H1 (cell line): ENCODE results near the gene ABCC11. TPM values are rescaled to one million over a fixed set of nuclear protein-coding genes. Genes with fewer than 3 reads are reported as not detected.

Experiments used
- CTCF ChIA-PET: fragments of 300-600 bp; sonication (Branson Sonifier 250); formaldehyde crosslinking; loops from one replicate; lab custom pipeline; 2021; ENCODE audit not compliant: partially characterized antibody; lab: Charles Lee
- POLR2A ChIA-PET: fragments of 300-600 bp; sonication (Branson Sonifier 250); formaldehyde crosslinking; loops from one replicate; lab custom pipeline; 2021; ENCODE audit warnings: inconsistent platforms; ENCODE audit not compliant: partially characterized antibody; lab: Charles Lee
- DNase-seq, 2 experiments: peaks; one replicate each; pipeline versions ENCODE4 v3.0.0 to v3.0.0-alpha.2; 2010 to 2022; ENCODE audit warnings: low spot score in 2 of 2, low read depth in 1 of 2, mixed read lengths in 1 of 2
- FAIRE-seq: peaks from 2 replicates; lab custom pipeline; 2011; peaks lifted over from hg19 to GRCh38; lab: Jason Lieb, UNC
- H2AFZ ChIP-seq: 2 replicates; pipeline ENCODE4 v1.8.1; 2012; ENCODE audit warnings: low read length, inconsistent platforms
- H2AK5ac ChIP-seq: 2 replicates; pipeline ENCODE4 v1.6.1; 2013; ENCODE audit warnings: low read depth, low read length
- H2BK120ac ChIP-seq: replicated peaks from 2 replicates; pipeline ENCODE3; 2013; ENCODE audit warnings: low read depth, low read length, inconsistent platforms
- H2BK12ac ChIP-seq: 2 replicates; pipeline ENCODE4 v1.6.1; 2013; ENCODE audit warnings: low read depth, low read length
- H2BK15ac ChIP-seq: 2 replicates; pipeline ENCODE4 v1.6.1; 2013; ENCODE audit warnings: low read length
- H2BK20ac ChIP-seq: 2 replicates; pipeline ENCODE4 v1.6.1; 2013; ENCODE audit warnings: low read length
- H2BK5ac ChIP-seq: 2 replicates; pipeline ENCODE4 v1.6.1; 2013; ENCODE audit warnings: low read depth, low read length
- H3K14ac ChIP-seq: 2 replicates; pipeline ENCODE4 v1.6.1; 2013; ENCODE audit warnings: inconsistent platforms; ENCODE audit not compliant: insufficient read length
- H3K18ac ChIP-seq: 2 replicates; pipeline ENCODE4 v1.6.1; 2013; ENCODE audit warnings: low read length; ENCODE audit errors: extremely low read depth
- H3K23ac ChIP-seq: 2 replicates; pipeline ENCODE4 v1.6.1; 2013; ENCODE audit warnings: inconsistent platforms; ENCODE audit not compliant: insufficient read length
- H3K23me2 ChIP-seq: 2 replicates; pipeline ENCODE4 v1.6.1; 2013; ENCODE audit warnings: low read depth, low read length
- H3K27ac ChIP-seq: 2 replicates; pipeline ENCODE4 v1.6.1; 2011; ENCODE audit warnings: low read depth, low read length, inconsistent platforms
- H3K27me3 ChIP-seq, 4 experiments: replicated peaks in 1 of 4; 1 replicate in 1 of 4; 2 replicates in 3 of 4; pipeline versions ENCODE4 v1.6.1 to v1.8.1; 2011 to 2013; ENCODE audit warnings: low read length in 3 of 4, mild to moderate bottlenecking in 3 of 4, inconsistent platforms in 2 of 4, mixed read lengths in 2 of 4, moderate library complexity in 1 of 4; ENCODE audit not compliant: control insufficient read depth in 3 of 4, insufficient read depth in 3 of 4; ENCODE audit errors: extremely low read depth in 1 of 4
- H3K36me3 ChIP-seq, 4 experiments: 2 replicates each; pipeline versions ENCODE4 v1.6.1 to v1.8.1; 2011 to 2013; ENCODE audit warnings: mild to moderate bottlenecking in 4 of 4, low read length in 3 of 4, moderate library complexity in 2 of 4, control low read depth in 1 of 4, inconsistent platforms in 1 of 4; ENCODE audit not compliant: insufficient read depth in 4 of 4, control insufficient read depth in 2 of 4
- H3K4ac ChIP-seq: replicated peaks from 2 replicates; pipeline ENCODE3; 2013; ENCODE audit warnings: low read length, low read depth, mixed read lengths, inconsistent platforms; ENCODE audit not compliant: insufficient read length
- H3K4me1 ChIP-seq, 4 experiments: replicated peaks in 1 of 4; 1 replicate in 1 of 4; 2 replicates in 3 of 4; pipeline versions ENCODE4 v1.6.1 to v1.8.1; 2011 to 2013; ENCODE audit warnings: low read length in 3 of 4, inconsistent platforms in 2 of 4, mixed read lengths in 1 of 4; ENCODE audit not compliant: insufficient read depth in 4 of 4, control insufficient read depth in 3 of 4
- H3K4me2 ChIP-seq, 2 experiments: 2 replicates each; pipeline versions ENCODE4 v1.6.1 to v1.8.1; 2011 to 2013; ENCODE audit warnings: low read depth in 2 of 2, low read length in 2 of 2, control low read depth in 1 of 2, inconsistent platforms in 1 of 2, mild to moderate bottlenecking in 1 of 2; ENCODE audit not compliant: insufficient read depth in 1 of 2
- H3K4me3 ChIP-seq, 4 experiments: fragments of 200-600, 300-600 bp in 1 of 4; sonication (generic), shearing (Covaris generic), sonication (Bioruptor Twin) in 1 of 4; 2 replicates each; pipeline versions ENCODE4 v1.5.1 to v1.8.1; 2011 to 2016; ENCODE audit warnings: low read length in 4 of 4, low read depth in 3 of 4, control low read depth in 2 of 4, inconsistent platforms in 2 of 4, mild to moderate bottlenecking in 2 of 4, mixed read lengths in 1 of 4, moderate library complexity in 1 of 4; ENCODE audit not compliant: insufficient read depth in 2 of 4; ENCODE audit errors: extremely low read depth in 1 of 4
- H3K56ac ChIP-seq: replicated peaks from 2 replicates; pipeline ENCODE3; 2013; ENCODE audit warnings: low read depth, mild to moderate bottlenecking, mixed read lengths, low read length, inconsistent platforms; ENCODE audit not compliant: insufficient read length
- H3K79me1 ChIP-seq: 2 replicates; pipeline ENCODE4 v1.6.1; 2013; ENCODE audit warnings: low read depth, low read length, control low read depth
- H3K79me2 ChIP-seq, 2 experiments: 2 replicates each; pipeline versions ENCODE4 v1.6.1 to v1.8.1; 2012 to 2013; ENCODE audit warnings: low read length in 2 of 2, mild to moderate bottlenecking in 2 of 2, inconsistent platforms in 1 of 2; ENCODE audit not compliant: insufficient read depth in 2 of 2, control insufficient read depth in 1 of 2
- H3K9ac ChIP-seq, 4 experiments: replicated peaks in 1 of 4; 1 replicate in 1 of 4; 2 replicates in 3 of 4; pipeline versions ENCODE4 v1.6.1 to v1.8.1; 2011 to 2013; ENCODE audit warnings: low read depth in 3 of 4, low read length in 3 of 4, control low read depth in 2 of 4, mild to moderate bottlenecking in 2 of 4, moderate library complexity in 2 of 4, inconsistent platforms in 1 of 4; ENCODE audit errors: extremely low read depth in 1 of 4
- H3K9me3 ChIP-seq, 2 experiments: 2 replicates each; pipeline versions ENCODE4 v1.6.1 to v1.8.1; 2012 to 2013; ENCODE audit warnings: mild to moderate bottlenecking in 2 of 2, moderate library complexity in 2 of 2, control low read depth in 1 of 2, inconsistent platforms in 1 of 2, low read depth in 1 of 2, low read length in 1 of 2, mixed read lengths in 1 of 2; ENCODE audit not compliant: insufficient read depth in 2 of 2
- H4K20me1 ChIP-seq, 2 experiments: replicated peaks in 1 of 2; 2 replicates each; pipeline versions ENCODE3 to v1.8.1; 2011 to 2013; ENCODE audit warnings: inconsistent platforms in 2 of 2, low read length in 2 of 2, mild to moderate bottlenecking in 1 of 2; ENCODE audit not compliant: insufficient read depth in 2 of 2, control insufficient read depth in 1 of 2
- H4K5ac ChIP-seq: 2 replicates; pipeline ENCODE4 v1.6.1; 2013; ENCODE audit warnings: low read length, low read depth, mixed read lengths, inconsistent platforms; ENCODE audit not compliant: insufficient read length
- H4K8ac ChIP-seq: 2 replicates; pipeline ENCODE4 v1.8.0; 2013; ENCODE audit warnings: mild to moderate bottlenecking, moderate library complexity, low read length, inconsistent platforms; ENCODE audit not compliant: insufficient read depth; ENCODE audit errors: extremely low read depth
- H4K91ac ChIP-seq: replicated peaks from 2 replicates; pipeline ENCODE3; 2013; ENCODE audit warnings: low read length, mixed read lengths, inconsistent platforms; ENCODE audit not compliant: insufficient read length
- ATF3 ChIP-seq: IDR thresholded peaks from 2 replicates; pipeline ENCODE4 v1.6.1; 2011; ENCODE audit warnings: low read depth, mild to moderate bottlenecking, low read length; ENCODE audit not compliant: insufficient read depth
- BRCA1 ChIP-seq: IDR thresholded peaks from 2 replicates; pipeline ENCODE4 v1.6.1; 2012; ENCODE audit warnings: low read depth, low read length, improper control_type of control experiment
- CBX8 ChIP-seq: fragments of 300-800, 300-1000 bp; sonication (generic); IDR thresholded peaks from 2 replicates; pipeline ENCODE4 v1.7.1; 2016; ENCODE audit warnings: low read depth, low read length, borderline replicate concordance
- CEBPB ChIP-seq: IDR thresholded peaks from 2 replicates; pipeline ENCODE4 v1.6.1; 2012; ENCODE audit warnings: low read depth, low read length
- CHD2 ChIP-seq: IDR thresholded peaks from 2 replicates; pipeline ENCODE4 v1.6.1; 2012; ENCODE audit warnings: low read length, improper control_type of control experiment
- EGR1 ChIP-seq: IDR thresholded peaks from 2 replicates; pipeline ENCODE4 v1.6.1; 2011; ENCODE audit warnings: low read depth, low read length, borderline replicate concordance
- HDAC6 ChIP-seq: IDR thresholded peaks from one replicate; pipeline ENCODE4 v1.7.1; 2012; ENCODE audit warnings: low read depth, mild to moderate bottlenecking, inconsistent platforms, low read length, moderate library complexity
- JUND ChIP-seq: IDR thresholded peaks from 2 replicates; pipeline ENCODE4 v1.6.1; 2011; ENCODE audit warnings: mild to moderate bottlenecking, improper control_type of control experiment, low read length
- KDM4A ChIP-seq: IDR thresholded peaks from one replicate; pipeline ENCODE4 v1.7.1; 2012; ENCODE audit warnings: low read depth, mild to moderate bottlenecking, moderate library complexity, low read length, inconsistent platforms; ENCODE audit not compliant: severe bottlenecking
- MAFK ChIP-seq: IDR thresholded peaks from 2 replicates; pipeline ENCODE4 v1.6.1; 2012; ENCODE audit warnings: low read depth, mild to moderate bottlenecking, improper control_type of control experiment, low read length
- NANOG ChIP-seq: IDR thresholded peaks from 2 replicates; pipeline ENCODE4 v1.6.1; 2011; ENCODE audit warnings: low read length, low read depth, mild to moderate bottlenecking, inconsistent platforms; ENCODE audit not compliant: insufficient read depth, poor library complexity, severe bottlenecking
- NRF1 ChIP-seq: IDR thresholded peaks from 2 replicates; pipeline ENCODE4 v1.6.1; 2011; ENCODE audit warnings: mild to moderate bottlenecking, low read depth, low read length, improper control_type of control experiment
- SIRT6 ChIP-seq: IDR thresholded peaks from one replicate; pipeline ENCODE4 v1.7.1; 2012; ENCODE audit warnings: low read length, inconsistent platforms
- WGBS, 2 experiments: shearing (Covaris generic) in 1 of 2; methylation state at CpG; one replicate each; pipeline versions ENCODE4 v1.1.6 to v1.1.7; 2013 to 2015; ENCODE audit warnings: low lambda C conversion rate in 2 of 2, mixed read lengths in 2 of 2, inconsistent platforms in 1 of 2, low coverage in 1 of 2, missing lambda C conversion rate in 1 of 2; ENCODE audit not compliant: insufficient replicate concordance in 2 of 2, insufficient coverage in 1 of 2, insufficient read length in 1 of 2; ENCODE audit errors: extremely low coverage in 1 of 2, missing lambda C conversion rate in 1 of 2; 5-methylcytosine and 5-hydroxymethylcytosine counted together
- polyA plus RNA-seq, 7 experiments: library from polyadenylated mRNA; depleted of rRNA in 3 of 7; stranded (reverse) in 5 of 7; unstranded in 2 of 7; fragments of >200 nt in 5 of 7; fragments of 200-250 nt in 2 of 7; gene quantifications; 1 replicate in 5 of 7; 2 replicates in 1 of 7; 4 replicates in 1 of 7; pipeline versions ENCODE4 v1.2.1 to v1.2.3, GENCODE V29; 2011 to 2013; ENCODE audit warnings: missing spikeins in 2 of 7, mixed read lengths in 2 of 7
- total RNA-seq: library from RNA; stranded (reverse); fragmentation: NEBNext Ultra II Directional; extraction: Animal tissue kit (Norgen Biotek cat#: 25700); gene quantifications from 2 replicates; pipeline ENCODE4 v1.2.1, GENCODE V29; 2021
- TF ChIP-seq, protein P1 (sequence below): IDR thresholded peaks from 2 replicates; pipeline ENCODE4 v1.6.1; 2011; ENCODE audit warnings: low read length, improper control_type of control experiment

ABCC11 gene
- total and polyA plus RNA-seq, 2 of the 8 experiments (the other 6 are each of a cell fraction or from before 2014, with no cell fraction given), result 0.06 TPM; not detected in 1

GRCh38 chr16:48276102-48276501 is 28.8 kb upstream of the ABCC11 start:
- Histone ChIP-seq H2AFZ (no peak overlapping the region), H2BK120ac (no peak overlapping the region), H4K91ac (no peak overlapping the region), H3K23ac (no peak overlapping the region), H3K4me2 (no peak overlapping the region), H3K56ac (no peak overlapping the region), H4K20me1 (no peaks in the 10 kb centered on the region), H3K18ac (no peak overlapping the region), H3K4ac (no peak overlapping the region), H2BK12ac (no peak overlapping the region), H2BK5ac (no peak overlapping the region), H3K14ac (no peak overlapping the region), H2BK15ac (no peak overlapping the region), H3K36me3 (no peaks in the 10 kb centered on the region), H3K27me3 (no peaks in the 10 kb centered on the region), H3K79me1 (no peaks in the 10 kb centered on the region), H4K8ac (no peak overlapping the region), H3K79me2 (no peaks in the 10 kb centered on the region), H2AK5ac (no peak overlapping the region), H2BK20ac (no peak overlapping the region), H3K4me1 (peaks cover 0 to 3% (median under 1%) of the 10 kb centered on the region in 4 experiments; a peak in 1 of 7 replicates), H3K9me3 (no peaks in the 10 kb centered on the region), H3K23me2 (no peaks in the 10 kb centered on the region), H4K5ac (no peak overlapping the region), H3K27ac (no peak overlapping the region), H3K4me3 (no peak overlapping the region), H3K9ac (no peak overlapping the region)
- DNase-seq (no peak), FAIRE-seq (no peak)
- WGBS, 2 experiments, result 83% methylated on average over 4 of the region's 4 CpGs; no CpG with 5 or more reads in 1 of the 2 experiments
- ChIA-PET CTCF (no interaction called here), POLR2A (no interaction called here)
- TF ChIP-seq NRF1 (no peak), ATF3 (no peak), SIRT6 (no peak), EGR1 (no peak), CEBPB (no peak), NANOG (no peak), HDAC6 (no peak), KDM4A (no peak), CHD2 (no peak), JUND (no peak), MAFK (no peak), CBX8 (no peak), BRCA1 (no peak)
- TF ChIP-seq, protein P1, sequence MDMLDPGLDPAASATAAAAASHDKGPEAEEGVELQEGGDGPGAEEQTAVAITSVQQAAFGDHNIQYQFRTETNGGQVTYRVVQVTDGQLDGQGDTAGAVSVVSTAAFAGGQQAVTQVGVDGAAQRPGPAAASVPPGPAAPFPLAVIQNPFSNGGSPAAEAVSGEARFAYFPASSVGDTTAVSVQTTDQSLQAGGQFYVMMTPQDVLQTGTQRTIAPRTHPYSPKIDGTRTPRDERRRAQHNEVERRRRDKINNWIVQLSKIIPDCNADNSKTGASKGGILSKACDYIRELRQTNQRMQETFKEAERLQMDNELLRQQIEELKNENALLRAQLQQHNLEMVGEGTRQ, result no peak
